IMR-90 (cell line): ENCODE data around the gene GCH1.

Source experiments
- BHLHE40 ChIP-seq: fragments of 150-350 bp; IDR thresholded peaks from 2 replicates; pipeline ENCODE4 v1.6.1; 2016; ENCODE audit warnings: mild to moderate bottlenecking, low read depth, low read length
- CEBPB ChIP-seq: IDR thresholded peaks from 2 replicates; pipeline ENCODE4 v1.6.1; 2012; ENCODE audit warnings: low read depth, low read length, improper control_type of control experiment
- CHD1 ChIP-seq: IDR thresholded peaks from 2 replicates; pipeline ENCODE4 v1.6.1; 2012; ENCODE audit warnings: low read depth, low read length, improper control_type of control experiment
- FOS ChIP-seq: fragments of 150-350 bp; IDR thresholded peaks from 2 replicates; pipeline ENCODE4 v1.6.1; 2016; ENCODE audit warnings: low read depth, low read length
- MAFK ChIP-seq: IDR thresholded peaks from 2 replicates; pipeline ENCODE4 v1.6.1; 2012; ENCODE audit warnings: low read depth, low read length, improper control_type of control experiment
- POLR2A ChIP-seq: IDR thresholded peaks from 2 replicates; pipeline ENCODE4 v1.6.1; 2012; ENCODE audit warnings: mild to moderate bottlenecking, low read depth, low read length
- RAD21 ChIP-seq: IDR thresholded peaks from 2 replicates; pipeline ENCODE4 v1.6.1; 2012; ENCODE audit warnings: low read length, improper control_type of control experiment
- SMC3 ChIP-seq: fragments of 150-350 bp; IDR thresholded peaks from 2 replicates; pipeline ENCODE4 v1.6.1; 2016; ENCODE audit warnings: low read depth, mild to moderate bottlenecking, antibody characterized with exemption, low read length, moderate library complexity
- TF ChIP-seq, protein P1 (sequence below): conservative IDR thresholded peaks from 2 replicates; pipeline ENCODE4 v1.5.1; 2012; ENCODE audit warnings: mild to moderate bottlenecking, low read depth, low read length, improper control_type of control experiment

DNA sequence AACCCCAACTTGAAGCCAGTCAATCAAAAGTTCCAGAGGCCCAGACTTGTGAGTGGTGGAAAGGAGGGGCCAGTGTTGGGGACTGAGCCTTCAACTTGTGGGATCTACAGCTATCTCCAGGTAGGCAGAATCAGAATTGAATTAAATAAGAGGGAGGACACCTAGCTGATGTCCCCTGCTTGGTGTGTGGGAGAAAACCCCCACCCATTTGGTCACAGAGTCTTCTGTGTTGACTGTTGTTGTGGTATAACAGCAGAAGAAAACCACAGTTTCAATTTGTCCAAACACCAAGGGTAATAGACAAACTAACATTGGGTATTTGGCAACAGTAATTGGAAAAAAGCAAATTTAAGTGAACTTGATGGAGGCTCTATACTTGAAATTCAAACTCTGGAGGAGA, 3.4 kb upstream of the GCH1 start:
- TF ChIP-seq, protein P1, sequence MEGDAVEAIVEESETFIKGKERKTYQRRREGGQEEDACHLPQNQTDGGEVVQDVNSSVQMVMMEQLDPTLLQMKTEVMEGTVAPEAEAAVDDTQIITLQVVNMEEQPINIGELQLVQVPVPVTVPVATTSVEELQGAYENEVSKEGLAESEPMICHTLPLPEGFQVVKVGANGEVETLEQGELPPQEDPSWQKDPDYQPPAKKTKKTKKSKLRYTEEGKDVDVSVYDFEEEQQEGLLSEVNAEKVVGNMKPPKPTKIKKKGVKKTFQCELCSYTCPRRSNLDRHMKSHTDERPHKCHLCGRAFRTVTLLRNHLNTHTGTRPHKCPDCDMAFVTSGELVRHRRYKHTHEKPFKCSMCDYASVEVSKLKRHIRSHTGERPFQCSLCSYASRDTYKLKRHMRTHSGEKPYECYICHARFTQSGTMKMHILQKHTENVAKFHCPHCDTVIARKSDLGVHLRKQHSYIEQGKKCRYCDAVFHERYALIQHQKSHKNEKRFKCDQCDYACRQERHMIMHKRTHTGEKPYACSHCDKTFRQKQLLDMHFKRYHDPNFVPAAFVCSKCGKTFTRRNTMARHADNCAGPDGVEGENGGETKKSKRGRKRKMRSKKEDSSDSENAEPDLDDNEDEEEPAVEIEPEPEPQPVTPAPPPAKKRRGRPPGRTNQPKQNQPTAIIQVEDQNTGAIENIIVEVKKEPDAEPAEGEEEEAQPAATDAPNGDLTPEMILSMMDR: no peak
- TF ChIP-seq BHLHE40 (no peak), SMC3 (no peak), CEBPB (no peak), RAD21 (no peak), CHD1 (no peak), POLR2A (no peak), FOS (no peak), MAFK (no peak)
